HUDEP-2 (cell line): ENCODE data around the gene LSM12.

Source experiments
- DNase-seq, 76 experiments: peaks; one replicate each; lab custom pipeline; 2025; ENCODE audit not compliant: unreplicated experiment in 76 of 76; lab: John Stamatoyannopoulos, UW

LSM12 gene

DNA sequence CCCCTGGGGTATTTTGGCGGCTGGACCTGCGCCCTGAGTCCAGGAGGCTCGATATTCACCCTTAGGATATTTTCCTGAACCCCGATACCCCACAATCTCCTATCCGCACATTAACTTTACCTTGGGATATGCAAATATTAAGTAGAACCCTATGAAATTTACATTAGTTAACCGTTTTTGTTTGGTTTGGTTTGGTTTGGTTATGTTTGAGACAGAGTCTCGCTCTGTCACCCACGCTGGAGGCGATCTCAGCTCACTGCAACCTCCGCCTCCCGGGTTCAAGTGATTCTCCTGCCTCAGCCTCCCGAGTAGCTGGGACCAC lies 71.4 kb downstream of the LSM12 start:
- no peak for DNase-seq

DNA sequence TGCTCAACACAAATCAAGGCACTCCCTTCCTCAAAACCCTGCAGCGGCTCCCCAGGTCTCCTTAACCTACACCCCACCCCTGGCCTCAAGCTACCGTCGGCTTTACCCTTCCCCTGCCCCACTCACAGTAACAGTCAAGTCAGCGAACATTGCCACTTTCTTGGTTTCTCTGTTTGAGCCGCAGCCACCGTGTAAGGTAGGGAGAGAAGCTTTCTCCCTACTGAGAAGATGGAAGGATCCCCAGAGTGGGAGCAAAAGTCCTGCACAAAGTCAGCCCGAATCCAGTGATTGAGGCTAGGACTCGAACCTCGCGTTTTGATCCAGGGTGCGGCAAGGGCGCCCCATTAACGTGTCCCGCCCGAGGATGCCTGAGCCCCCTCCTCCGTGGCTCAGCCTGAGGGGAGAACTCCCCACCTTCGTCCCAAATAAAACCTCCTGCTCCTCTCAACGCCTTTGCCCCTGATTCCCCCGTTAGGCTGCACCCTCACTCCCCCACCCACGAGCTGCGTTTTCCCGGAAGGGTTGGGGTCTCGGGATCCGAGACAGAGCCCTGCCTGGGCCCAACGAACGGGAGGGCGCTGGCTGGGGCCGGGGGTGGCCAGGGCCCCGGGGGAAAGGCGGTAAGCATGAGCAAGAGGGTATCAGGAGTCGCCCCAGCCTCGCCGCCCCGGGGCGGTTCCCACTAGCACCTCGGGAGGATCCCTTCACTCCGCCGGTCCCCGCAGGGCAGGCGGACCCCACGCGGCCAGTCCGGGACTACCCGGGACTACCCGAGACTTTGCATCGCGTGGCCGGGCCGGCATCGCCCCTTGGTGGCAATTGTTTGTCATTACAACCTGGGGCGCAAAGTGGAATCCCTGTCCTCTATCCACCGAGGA lies 72.0 kb downstream of the LSM12 start:
- peak in 49 of 76 experiments; percentile 6 to 70 (median 38) for DNase-seq

DNA sequence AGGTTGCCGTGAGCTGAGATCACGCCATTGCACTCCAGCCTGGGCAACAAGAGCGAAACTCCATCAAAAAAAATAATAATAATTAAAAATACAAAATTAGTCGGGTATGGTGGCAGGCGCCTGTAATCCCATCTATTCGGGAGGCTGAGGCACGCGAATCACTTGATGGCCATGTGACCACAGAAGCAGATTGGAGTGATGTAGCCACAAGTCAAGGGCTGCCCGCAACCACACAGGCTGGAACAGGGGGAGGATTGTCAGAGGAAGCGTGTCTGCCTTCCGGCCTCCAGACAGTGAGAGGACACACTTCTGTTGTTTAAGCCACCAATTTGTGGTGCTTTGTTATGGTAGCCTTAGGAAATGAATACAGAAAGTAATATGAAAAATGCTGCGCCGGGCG lies 73.8 kb downstream of the LSM12 start:
- DNase-seq = no peak

DNA sequence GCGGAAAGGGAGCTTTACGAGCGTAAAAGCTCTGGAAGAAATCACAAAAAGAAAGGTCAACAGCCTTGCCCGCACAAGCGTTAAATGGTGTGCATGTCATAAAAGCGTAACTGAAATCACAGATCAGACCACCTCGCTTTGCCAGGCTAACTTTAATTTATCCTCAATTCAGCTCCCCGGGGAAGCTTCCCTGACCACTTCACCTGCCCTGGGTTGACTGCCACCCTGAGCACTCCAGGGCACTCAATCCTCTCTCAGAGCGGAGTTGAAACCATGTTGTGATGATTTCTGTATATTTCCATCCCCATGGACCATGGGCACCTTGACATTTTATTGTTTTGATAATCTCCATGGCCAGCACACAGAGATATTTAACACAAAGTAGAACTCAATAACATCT lies 78.2 kb downstream of the LSM12 start:
- DNase-seq = no peak

DNA sequence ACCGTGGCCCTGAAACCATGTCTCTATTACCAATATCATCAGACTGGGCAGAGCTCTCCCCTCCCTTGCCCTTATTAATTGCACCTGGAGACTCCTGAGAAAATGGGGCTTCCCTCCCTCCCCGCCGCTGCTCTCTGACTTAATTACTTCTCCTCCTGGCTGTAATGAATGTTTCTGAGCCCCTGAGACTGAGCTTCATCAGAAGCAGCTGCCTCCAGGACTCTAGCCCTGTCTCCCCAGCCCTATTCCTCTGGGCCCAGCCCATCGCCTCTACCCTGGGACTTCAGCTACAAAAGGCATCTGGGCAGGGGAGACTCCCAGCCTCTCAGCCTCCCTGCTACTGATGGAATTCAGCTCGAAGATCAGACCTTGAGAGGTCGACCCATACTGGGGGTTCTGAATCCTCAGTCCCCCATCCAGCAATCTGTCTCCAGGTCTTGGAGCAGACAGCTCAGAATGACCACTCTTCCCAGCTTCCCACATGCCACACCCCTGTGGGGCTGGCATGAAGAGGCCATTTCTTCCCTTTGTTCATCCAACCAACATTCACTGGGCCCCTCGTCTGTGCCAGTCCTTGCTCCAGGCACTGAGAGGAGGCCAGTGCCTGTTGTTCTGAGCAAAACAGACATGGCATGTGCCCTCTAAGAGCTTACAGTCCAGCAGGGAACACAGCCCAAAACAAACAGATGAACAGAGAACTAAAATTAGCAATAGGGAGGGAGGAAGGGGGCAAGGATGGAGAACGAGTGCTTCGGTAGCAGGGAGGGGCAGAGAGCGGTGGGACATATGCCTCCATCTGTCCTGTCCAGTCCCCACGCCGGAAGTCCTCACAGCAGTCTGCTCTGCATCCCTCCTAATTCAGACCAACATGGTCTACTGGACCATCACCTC lies 79.1 kb downstream of the LSM12 start:
- DNase-seq = no peak

DNA sequence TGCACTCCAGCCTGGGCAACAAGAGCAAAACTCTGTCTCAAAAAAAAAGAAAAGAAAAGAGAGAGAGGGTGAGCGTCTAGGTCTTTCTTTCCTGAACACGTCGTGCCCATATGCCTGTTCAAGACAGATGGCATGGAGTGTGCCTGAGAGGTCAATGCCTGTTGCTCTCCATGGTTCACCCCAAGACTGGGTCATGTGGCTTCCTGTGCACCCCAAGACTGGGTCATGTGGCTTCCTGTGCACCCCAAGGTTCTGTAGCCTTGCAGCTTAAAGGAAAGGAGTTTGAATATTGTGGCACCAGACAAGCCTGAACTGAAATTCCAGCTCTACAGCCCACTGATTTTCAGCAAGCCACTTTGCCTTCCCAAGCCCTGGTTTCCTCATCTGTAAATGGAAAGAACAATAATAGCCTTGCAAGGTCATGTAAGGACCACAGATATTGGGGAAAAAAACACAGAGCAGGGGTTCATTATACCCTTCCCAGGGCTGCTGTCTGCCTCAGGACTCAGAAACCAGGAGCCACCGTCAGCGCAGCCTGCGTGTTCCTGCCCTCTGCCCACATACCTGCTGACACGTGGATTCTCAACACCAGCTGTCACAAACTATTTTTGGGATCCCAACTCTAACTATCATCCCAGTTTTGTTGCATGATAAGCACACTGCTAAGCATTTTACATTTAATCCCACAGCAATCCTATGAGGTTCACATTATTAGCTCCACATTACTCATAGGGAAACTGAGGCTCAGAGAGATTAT lies 80.1 kb downstream of the LSM12 start:
- DNase-seq = no peak

DNA sequence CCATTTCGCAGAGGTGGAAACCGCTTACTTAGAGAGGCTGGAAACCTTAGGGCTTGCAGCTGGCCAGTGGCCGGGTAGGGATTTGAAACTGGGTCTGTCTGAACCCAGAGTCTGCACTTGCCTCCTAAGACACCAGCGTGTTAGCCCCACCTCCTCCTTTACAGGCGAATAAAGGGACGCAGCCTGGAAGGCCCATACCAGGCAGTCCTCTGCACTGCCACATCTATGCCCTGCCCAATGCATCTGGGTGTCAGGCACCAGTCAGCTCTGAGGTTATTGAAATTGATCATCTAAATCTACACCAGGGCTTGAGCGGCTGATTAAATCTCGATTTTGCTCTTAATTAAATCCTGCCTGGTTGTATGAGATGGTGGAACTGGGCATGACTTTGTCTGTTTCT lies 82.0 kb downstream of the LSM12 start:
- no peak for DNase-seq
